ENCODE measurements around the gene SHROOM3.

The SHROOM3 gene

DNA sequence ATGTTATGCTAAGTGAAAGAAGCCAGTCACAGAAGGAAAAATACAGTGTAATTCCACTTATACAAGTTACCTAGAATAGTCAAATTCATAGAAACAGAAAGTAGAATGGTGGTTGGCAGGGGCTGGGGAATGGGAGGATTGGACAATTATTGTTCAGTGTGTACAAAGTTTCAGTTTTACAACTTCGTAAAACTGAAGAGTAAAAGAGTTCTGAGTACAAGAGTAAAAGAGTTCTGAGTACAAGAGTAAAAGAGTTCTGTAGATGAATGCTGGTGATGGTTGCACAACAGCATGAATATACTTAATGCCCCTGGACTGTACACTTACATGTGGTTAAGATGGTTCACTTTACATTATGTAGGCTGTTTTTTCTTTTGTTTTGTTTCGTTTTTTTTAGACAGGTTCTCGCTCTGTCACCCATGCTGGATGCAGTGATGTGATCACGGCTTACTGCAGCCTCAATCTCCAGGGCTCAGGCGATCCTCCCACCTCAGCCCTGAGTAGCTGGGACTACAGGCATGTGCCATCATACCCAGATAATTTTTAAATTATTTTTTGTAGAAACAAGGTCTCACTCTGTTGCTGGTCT lies 232.0 kb downstream of the SHROOM3 start:
- H3K27ac ChIP-seq (ENCODE audit: low read depth, low read length) = no peak overlapping the region
- H3K9ac ChIP-seq (ENCODE audit: low read length) = no peak overlapping the region
- no peaks in the 10 kb centered on the region for H3K36me3 ChIP-seq (ENCODE audit: control insufficient read depth, insufficient read depth, low read length)
- no peaks in the 10 kb centered on the region for H3K9me3 ChIP-seq (ENCODE audit: control insufficient read depth, insufficient read depth, low read depth, low read length)
- no peaks in the 10 kb centered on the region for H3K4me1 ChIP-seq (ENCODE audit: control insufficient read depth, insufficient read depth, low read length)
- H3K4me3 ChIP-seq (ENCODE audit: low read depth, low read length) = no peak overlapping the region
- H3K27me3 ChIP-seq (ENCODE audit: control insufficient read depth, insufficient read depth, low read length) = no peaks in the 10 kb centered on the region

DNA sequence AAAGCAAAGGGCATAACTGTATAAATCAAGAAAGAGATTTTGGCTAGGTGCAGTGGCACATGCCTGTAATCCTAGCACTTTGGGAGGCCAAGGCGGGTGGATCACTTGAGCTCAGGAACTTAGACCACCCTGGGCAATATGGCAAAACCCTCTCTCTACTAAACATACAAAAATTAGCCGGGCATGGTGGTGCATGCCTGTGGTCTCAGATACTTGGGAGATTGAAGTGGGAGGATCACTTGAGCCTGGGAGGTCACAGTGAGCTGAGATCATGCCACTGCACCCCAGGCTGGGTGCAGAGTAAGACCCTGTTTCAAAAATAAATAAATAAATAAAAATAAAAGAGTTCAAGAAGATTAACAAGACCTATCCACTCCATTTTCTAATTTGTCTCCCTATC lies 235.6 kb downstream of the SHROOM3 start:
- Histone ChIP-seq H3K9me3 (ENCODE audit: control insufficient read depth, insufficient read depth, low read depth, low read length) (no peaks in the 10 kb centered on the region), H3K4me3 (ENCODE audit: low read depth, low read length) (no peak overlapping the region), H3K27me3 (ENCODE audit: control insufficient read depth, insufficient read depth, low read length) (no peaks in the 10 kb centered on the region), H3K9ac (ENCODE audit: low read length) (no peak overlapping the region), H3K4me1 (ENCODE audit: control insufficient read depth, insufficient read depth, low read length) (no peaks in the 10 kb centered on the region), H3K27ac (ENCODE audit: low read depth, low read length) (no peak overlapping the region), H3K36me3 (ENCODE audit: control insufficient read depth, insufficient read depth, low read length) (no peaks in the 10 kb centered on the region)

DNA sequence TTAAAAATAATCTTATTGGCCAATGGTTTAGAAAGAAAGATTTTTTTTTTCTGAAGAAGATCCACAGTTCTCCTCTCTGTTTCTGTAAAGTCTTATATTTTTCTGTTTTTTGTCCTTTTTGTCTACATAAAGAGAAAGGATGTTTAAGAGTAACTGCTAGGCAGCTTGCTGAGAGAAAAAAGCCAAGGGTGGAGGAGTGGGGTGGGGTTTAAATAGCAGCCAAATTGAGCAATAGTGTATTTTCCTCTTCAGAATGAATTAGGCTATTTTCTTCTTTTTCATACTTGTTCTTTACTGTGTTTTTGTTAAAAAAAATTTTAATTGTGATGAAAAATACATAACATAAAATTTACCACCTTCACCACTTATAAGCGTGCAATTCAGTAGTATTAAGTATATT lies 238.3 kb downstream of the SHROOM3 start:
- Histone ChIP-seq H3K27me3 (ENCODE audit: control insufficient read depth, insufficient read depth, low read length) (no peaks in the 10 kb centered on the region), H3K4me1 (ENCODE audit: control insufficient read depth, insufficient read depth, low read length) (no peaks in the 10 kb centered on the region), H3K9ac (ENCODE audit: low read length) (no peak overlapping the region), H3K36me3 (ENCODE audit: control insufficient read depth, insufficient read depth, low read length) (no peaks in the 10 kb centered on the region), H3K27ac (ENCODE audit: low read depth, low read length) (no peak overlapping the region), H3K9me3 (ENCODE audit: control insufficient read depth, insufficient read depth, low read depth, low read length) (no peaks in the 10 kb centered on the region), H3K4me3 (ENCODE audit: low read depth, low read length) (no peak overlapping the region)

DNA sequence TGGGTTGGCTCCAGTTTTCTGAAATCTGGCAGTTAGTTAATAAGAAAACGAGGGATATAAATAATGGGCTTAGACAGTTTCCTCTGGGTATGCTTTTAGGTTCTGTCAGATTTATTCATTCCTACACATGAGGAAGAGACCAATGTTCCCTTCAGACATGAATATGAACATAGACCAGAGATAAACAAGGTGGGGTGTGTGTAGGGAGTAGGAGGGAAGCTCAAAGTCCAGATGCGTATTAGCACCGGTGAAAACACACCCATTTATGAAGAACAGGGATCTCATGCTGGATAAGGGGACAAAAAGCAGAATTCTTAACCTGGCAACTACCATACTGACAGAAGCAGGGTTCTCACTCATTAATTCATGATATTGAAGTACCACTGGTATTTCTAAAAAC lies 240.0 kb downstream of the SHROOM3 start:
- no peak overlapping the region for H3K9ac ChIP-seq (ENCODE audit: low read length)
- no peaks in the 10 kb centered on the region for H3K36me3 ChIP-seq (ENCODE audit: control insufficient read depth, insufficient read depth, low read length)
- 0 out of 2 replicates have a peak, but pooled peaks cover 2% of the 10 kb centered on the region for H3K4me1 ChIP-seq (ENCODE audit: control insufficient read depth, insufficient read depth, low read length)
- no peak overlapping the region for H3K27ac ChIP-seq (ENCODE audit: low read depth, low read length)
- H3K4me3 ChIP-seq (ENCODE audit: low read depth, low read length) = no peak overlapping the region
- no peaks in the 10 kb centered on the region for H3K9me3 ChIP-seq (ENCODE audit: control insufficient read depth, insufficient read depth, low read depth, low read length)
- H3K27me3 ChIP-seq (ENCODE audit: control insufficient read depth, insufficient read depth, low read length) = no peaks in the 10 kb centered on the region

DNA sequence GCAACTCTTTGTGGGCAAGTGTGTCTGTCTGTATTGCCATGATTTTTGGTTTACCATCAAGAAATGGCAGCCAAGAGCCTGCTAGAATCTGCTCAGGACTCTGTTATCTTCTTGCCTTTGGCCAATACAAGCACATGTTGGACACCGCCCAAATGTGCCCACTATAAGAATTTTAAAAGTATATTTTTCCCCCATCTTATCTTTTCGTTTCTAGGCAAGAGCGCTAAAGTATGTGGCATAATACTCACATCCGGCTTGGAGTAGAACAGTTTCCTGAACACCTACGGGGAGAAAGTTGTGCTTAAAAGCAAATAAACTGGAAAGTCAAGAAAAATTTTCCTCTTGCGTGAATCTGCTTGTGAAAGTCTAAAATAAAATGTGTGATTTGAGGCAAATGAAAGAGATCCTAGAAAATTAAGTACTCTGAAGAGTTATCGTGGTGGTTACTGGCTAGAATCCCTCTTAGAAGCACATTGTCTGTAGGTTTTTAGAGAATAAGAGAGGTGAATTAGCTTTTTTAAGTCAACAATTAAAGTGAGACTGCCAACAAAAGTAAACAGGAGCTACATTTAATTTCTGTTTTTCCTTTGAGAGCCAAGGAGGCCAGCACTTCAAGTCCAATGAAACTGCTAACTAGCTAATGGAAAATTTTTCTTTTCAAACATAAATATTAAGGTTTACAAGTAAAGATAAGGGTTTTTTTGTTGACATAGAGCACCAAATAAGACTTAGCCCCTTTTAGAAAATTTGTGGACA lies 242.7 kb downstream of the SHROOM3 start:
- no peaks in the 10 kb centered on the region for H3K36me3 ChIP-seq (ENCODE audit: control insufficient read depth, insufficient read depth, low read length)
- H3K27me3 ChIP-seq (ENCODE audit: control insufficient read depth, insufficient read depth, low read length) = no peaks in the 10 kb centered on the region
- H3K9ac ChIP-seq (ENCODE audit: low read length) = no peak overlapping the region
- H3K4me1 ChIP-seq (ENCODE audit: control insufficient read depth, insufficient read depth, low read length) = 0 out of 2 replicates have a peak, but pooled peaks cover 2% of the 10 kb centered on the region
- no peaks in the 10 kb centered on the region for H3K9me3 ChIP-seq (ENCODE audit: control insufficient read depth, insufficient read depth, low read depth, low read length)
- no peak overlapping the region for H3K27ac ChIP-seq (ENCODE audit: low read depth, low read length)
- no peak overlapping the region for H3K4me3 ChIP-seq (ENCODE audit: low read depth, low read length)

DNA sequence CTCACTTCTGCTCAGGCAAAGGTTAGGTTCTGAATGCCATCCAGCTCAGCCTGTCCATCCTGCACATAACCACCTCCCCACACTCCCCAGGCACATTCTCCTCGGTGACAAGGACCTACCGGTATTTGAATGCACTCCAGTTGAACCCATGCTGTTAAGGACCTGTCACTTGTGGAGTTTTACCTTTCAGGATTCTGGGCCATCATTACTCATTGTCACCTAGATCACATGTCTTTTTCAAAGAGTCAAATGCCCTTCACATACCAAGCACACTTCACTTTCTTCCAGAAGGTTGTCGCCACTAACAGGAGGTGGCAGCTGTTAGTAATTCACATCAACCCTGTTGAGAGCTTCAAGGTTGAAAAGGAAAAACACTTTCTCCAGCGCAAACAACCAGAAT lies 244.7 kb downstream of the SHROOM3 start:
- no peaks in the 10 kb centered on the region for H3K36me3 ChIP-seq (ENCODE audit: control insufficient read depth, insufficient read depth, low read length)
- H3K27me3 ChIP-seq (ENCODE audit: control insufficient read depth, insufficient read depth, low read length) = no peaks in the 10 kb centered on the region; the same call in 1 of the 2 replicates
- no peak overlapping the region for H3K4me3 ChIP-seq (ENCODE audit: low read depth, low read length)
- 0 out of 2 replicates have a peak, but pooled peaks cover 2% of the 10 kb centered on the region for H3K4me1 ChIP-seq (ENCODE audit: control insufficient read depth, insufficient read depth, low read length)
- no peaks in the 10 kb centered on the region for H3K9me3 ChIP-seq (ENCODE audit: control insufficient read depth, insufficient read depth, low read depth, low read length)
- no peak overlapping the region for H3K9ac ChIP-seq (ENCODE audit: low read length)
- no peak overlapping the region for H3K27ac ChIP-seq (ENCODE audit: low read depth, low read length)

DNA sequence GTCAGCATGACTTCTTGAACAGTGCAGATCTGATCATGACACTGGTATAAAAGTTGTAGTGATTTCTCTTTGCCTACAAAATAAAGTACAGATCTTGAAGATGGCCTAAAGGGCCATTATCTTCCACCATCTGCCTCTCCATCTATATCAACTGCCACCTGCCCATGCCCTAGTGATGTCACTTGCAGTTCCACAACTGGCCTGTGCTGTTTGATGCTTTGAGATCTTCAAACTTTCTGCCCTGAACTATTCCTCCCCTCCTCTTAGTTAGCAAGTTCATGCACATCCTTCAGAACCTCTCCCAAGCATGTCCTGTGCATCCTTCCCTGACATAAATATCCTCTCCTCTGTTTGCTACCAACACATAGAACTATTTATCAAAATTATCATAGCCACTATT lies 245.9 kb downstream of the SHROOM3 start:
- Histone ChIP-seq H3K4me3 (ENCODE audit: low read depth, low read length) (no peak overlapping the region), H3K27ac (ENCODE audit: low read depth, low read length) (no peak overlapping the region), H3K9me3 (ENCODE audit: control insufficient read depth, insufficient read depth, low read depth, low read length) (no peaks in the 10 kb centered on the region), H3K27me3 (ENCODE audit: control insufficient read depth, insufficient read depth, low read length) (no peaks in the 10 kb centered on the region; the same call in 1 of the 2 replicates), H3K36me3 (ENCODE audit: control insufficient read depth, insufficient read depth, low read length) (no peaks in the 10 kb centered on the region), H3K9ac (ENCODE audit: low read length) (no peak overlapping the region), H3K4me1 (ENCODE audit: control insufficient read depth, insufficient read depth, low read length) (0 out of 2 replicates have a peak, but pooled peaks cover 2% of the 10 kb centered on the region)

DNA sequence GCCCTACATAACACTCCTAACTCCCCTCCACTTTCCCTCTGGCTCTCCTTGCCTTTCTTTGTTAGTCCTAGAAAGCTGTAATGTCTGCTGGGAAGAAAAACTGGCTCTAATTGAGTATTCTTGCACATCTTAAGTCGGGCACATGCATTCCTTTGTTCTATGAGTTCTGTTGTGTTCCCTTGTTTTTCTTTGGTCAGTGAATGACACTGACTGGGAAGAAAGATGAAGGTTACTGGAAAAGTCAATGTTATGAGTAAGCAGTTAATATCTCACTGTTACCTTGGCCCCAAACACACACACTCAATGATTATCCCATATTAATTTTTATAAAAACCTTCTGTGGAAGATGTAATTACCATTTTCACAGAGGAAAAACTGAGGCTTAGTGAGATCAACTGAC lies 247.0 kb downstream of the SHROOM3 start:
- H3K4me1 ChIP-seq (ENCODE audit: control insufficient read depth, insufficient read depth, low read length) = 0 out of 2 replicates have a peak, but pooled peaks cover 2% of the 10 kb centered on the region
- no peak overlapping the region for H3K4me3 ChIP-seq (ENCODE audit: low read depth, low read length)
- H3K36me3 ChIP-seq (ENCODE audit: control insufficient read depth, insufficient read depth, low read length) = no peaks in the 10 kb centered on the region
- H3K27ac ChIP-seq (ENCODE audit: low read depth, low read length) = no peak overlapping the region
- no peak overlapping the region for H3K9ac ChIP-seq (ENCODE audit: low read length)
- no peaks in the 10 kb centered on the region; the same call in 1 of the 2 replicates for H3K27me3 ChIP-seq (ENCODE audit: control insufficient read depth, insufficient read depth, low read length)
- H3K9me3 ChIP-seq (ENCODE audit: control insufficient read depth, insufficient read depth, low read depth, low read length) = no peaks in the 10 kb centered on the region

DNA sequence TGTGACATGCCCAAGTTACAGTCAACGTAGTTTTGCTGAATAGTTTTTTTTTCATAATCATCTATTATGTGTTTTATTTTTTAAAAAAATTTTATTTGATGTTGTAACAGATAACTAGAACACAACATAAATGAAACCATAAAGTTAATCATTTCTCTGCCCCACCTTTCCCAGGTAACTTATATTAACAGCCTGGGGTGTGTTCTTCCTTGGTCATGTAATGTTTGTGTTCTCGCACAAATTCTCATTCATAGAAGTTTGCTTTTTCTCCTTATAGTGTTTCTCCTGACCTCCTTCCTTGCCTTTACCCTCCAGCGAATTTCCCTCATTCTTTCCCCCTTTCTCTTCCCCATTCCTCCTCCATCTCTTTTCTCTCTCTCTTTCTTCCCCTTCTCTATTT lies 248.1 kb downstream of the SHROOM3 start:
- no peak overlapping the region for H3K9ac ChIP-seq (ENCODE audit: low read length)
- H3K9me3 ChIP-seq (ENCODE audit: control insufficient read depth, insufficient read depth, low read depth, low read length) = no peaks in the 10 kb centered on the region
- no peak overlapping the region for H3K4me3 ChIP-seq (ENCODE audit: low read depth, low read length)
- H3K27me3 ChIP-seq (ENCODE audit: control insufficient read depth, insufficient read depth, low read length) = peaks cover 4% of the 10 kb centered on the region
- H3K4me1 ChIP-seq (ENCODE audit: control insufficient read depth, insufficient read depth, low read length) = peaks cover 8% of the 10 kb centered on the region
- no peak overlapping the region for H3K27ac ChIP-seq (ENCODE audit: low read depth, low read length)
- no peaks in the 10 kb centered on the region for H3K36me3 ChIP-seq (ENCODE audit: control insufficient read depth, insufficient read depth, low read length)

DNA sequence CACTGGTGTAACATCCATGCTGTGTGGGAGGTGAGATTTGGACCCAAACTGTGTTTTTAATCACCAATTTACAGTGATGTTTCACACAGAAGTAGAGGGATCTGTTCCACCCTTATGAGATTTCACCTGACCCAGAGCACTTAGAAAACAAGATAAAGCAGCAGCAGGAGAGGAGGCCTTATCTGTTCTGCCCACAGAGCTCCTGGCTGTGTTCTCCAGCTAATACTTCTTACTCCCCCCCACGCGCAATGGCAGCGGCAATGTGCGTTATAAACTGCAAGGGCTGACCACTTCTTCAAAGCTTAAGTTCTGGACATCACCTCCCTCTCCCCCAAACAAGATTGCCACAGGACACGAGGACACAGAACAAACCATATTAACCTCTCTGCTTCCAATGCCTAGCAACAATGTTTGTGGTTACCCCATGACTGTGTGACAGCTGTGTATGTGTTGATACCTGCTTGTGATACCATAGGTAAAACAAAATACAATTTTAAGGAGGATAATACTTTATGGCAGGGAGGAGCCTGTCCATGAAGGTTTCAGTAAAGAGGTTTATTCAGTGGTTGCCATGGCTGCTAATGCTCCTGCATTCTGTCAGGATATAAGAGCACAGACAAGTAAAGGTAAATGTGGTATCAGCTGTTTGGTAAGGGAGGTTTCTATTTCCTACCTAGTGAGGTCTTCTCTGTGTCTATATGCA lies 252.9 kb downstream of the SHROOM3 start:
- H3K9ac ChIP-seq (ENCODE audit: low read length) = no peak overlapping the region
- H3K36me3 ChIP-seq (ENCODE audit: control insufficient read depth, insufficient read depth, low read length) = no peaks in the 10 kb centered on the region
- H3K4me1 ChIP-seq (ENCODE audit: control insufficient read depth, insufficient read depth, low read length) = peaks cover 34% of the 10 kb centered on the region
- H3K4me3 ChIP-seq (ENCODE audit: low read depth, low read length) = peak overlapping the region; percentile 86
- peaks cover 7% of the 10 kb centered on the region for H3K27me3 ChIP-seq (ENCODE audit: control insufficient read depth, insufficient read depth, low read length)
- H3K9me3 ChIP-seq (ENCODE audit: control insufficient read depth, insufficient read depth, low read depth, low read length) = no peaks in the 10 kb centered on the region
- no peak overlapping the region for H3K27ac ChIP-seq (ENCODE audit: low read depth, low read length)

DNA sequence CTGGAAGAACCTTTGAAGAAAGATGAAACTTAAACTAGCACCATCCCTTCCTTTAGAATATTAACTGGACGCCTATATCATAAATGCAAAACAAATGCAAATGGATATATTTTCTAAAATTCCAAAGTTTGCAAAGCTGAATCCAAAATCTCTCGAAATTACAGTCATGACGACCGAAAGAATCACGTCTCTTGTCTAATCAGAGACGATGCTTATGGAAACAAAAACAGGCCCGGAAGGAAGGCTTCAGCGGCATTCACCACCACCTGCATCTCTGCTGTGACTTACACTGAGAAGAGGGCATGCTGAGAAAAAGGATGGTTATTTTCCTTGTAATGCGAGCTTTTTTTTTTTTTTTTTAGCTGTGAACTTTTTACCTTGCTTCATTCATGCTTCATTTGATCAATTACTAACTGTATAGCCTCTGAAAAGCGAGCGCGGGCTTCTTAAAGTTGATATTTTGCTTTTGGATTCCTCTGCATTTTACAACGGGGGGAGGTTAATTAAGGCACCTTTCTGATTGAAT lies 253.7 kb downstream of the SHROOM3 start:
- H3K27me3 ChIP-seq (ENCODE audit: control insufficient read depth, insufficient read depth, low read length) = peaks cover 7% of the 10 kb centered on the region
- peak overlapping the region; percentile 86 for H3K4me3 ChIP-seq (ENCODE audit: low read depth, low read length)
- H3K27ac ChIP-seq (ENCODE audit: low read depth, low read length) = no peak overlapping the region
- no peaks in the 10 kb centered on the region for H3K36me3 ChIP-seq (ENCODE audit: control insufficient read depth, insufficient read depth, low read length)
- H3K9me3 ChIP-seq (ENCODE audit: control insufficient read depth, insufficient read depth, low read depth, low read length) = no peaks in the 10 kb centered on the region
- peaks cover 34% of the 10 kb centered on the region for H3K4me1 ChIP-seq (ENCODE audit: control insufficient read depth, insufficient read depth, low read length)
- H3K9ac ChIP-seq (ENCODE audit: low read length) = peak overlapping the region; percentile 77

Measured in HUES6 (cell line).